Sigmoid colon (tissue), 7 donors: Measurements from ENCODE around the gene WNT3A. TPM values are rescaled to one million over a fixed set of nuclear protein-coding genes. Genes with fewer than 3 reads are reported as not detected.

Experiments used
- DNase-seq: peaks from one replicate; pipeline ENCODE4 v3.0.0-alpha.2; 2019
- H3K27ac ChIP-seq, 4 donors: fragments of 200-600 bp; sonication (generic); one replicate each; pipeline ENCODE4 v1.5.1; 2016 to 2019; ENCODE audit warnings: mild to moderate bottlenecking in 1 of 4
- H3K27me3 ChIP-seq, 3 donors: fragments of 200-600 bp; sonication (generic); one replicate each; pipeline ENCODE4 v1.5.1; 2019; ENCODE audit warnings: mild to moderate bottlenecking in 1 of 3
- H3K36me3 ChIP-seq, 4 donors: fragments of 200-600 bp; sonication (generic); one replicate each; pipeline ENCODE4 v1.5.1; 2016 to 2019
- H3K4me1 ChIP-seq, 4 donors: fragments of 200-600 bp; sonication (generic); one replicate each; pipeline ENCODE4 v1.5.1; 2017 to 2019
- H3K4me3 ChIP-seq, 4 donors: fragments of 200-600 bp; sonication (generic); one replicate each; pipeline ENCODE4 v1.5.1; 2017 to 2019; ENCODE audit warnings: mild to moderate bottlenecking in 2 of 4, moderate library complexity in 1 of 4
- H3K9me3 ChIP-seq, 4 donors: fragments of 200-600 bp in 3 of 4; sonication (generic) in 3 of 4; one replicate each; pipeline versions ENCODE4 v1.5.1 to v1.6.1; 2013 to 2019
- CTCF ChIP-seq, 4 experiments: fragments of 450-650 bp in 3 of 4; fragments of 200-600 bp in 1 of 4; IDR thresholded peaks; one replicate each; pipeline ENCODE4 v1.5.1; 2016 to 2019; ENCODE audit warnings: antibody characterized with exemption in 4 of 4, mild to moderate bottlenecking in 3 of 4, moderate library complexity in 2 of 4
- EP300 ChIP-seq, 4 donors: sonication (generic); formaldehyde crosslinking; IDR thresholded peaks; one replicate each; pipeline ENCODE4 v1.6.1; 2017; ENCODE audit warnings: antibody characterized with exemption in 4 of 4
- POLR2A ChIP-seq, 2 donors: fragments of 450-650 bp; IDR thresholded peaks; one replicate each; pipeline ENCODE4 v1.6.1; 2016; ENCODE audit warnings: antibody characterized with exemption in 2 of 2, mild to moderate bottlenecking in 2 of 2, moderate library complexity in 2 of 2
- POLR2AphosphoS5 ChIP-seq, 4 donors: sonication (generic); formaldehyde crosslinking; IDR thresholded peaks; one replicate each; pipeline ENCODE4 v1.6.1; 2017; ENCODE audit warnings: antibody characterized with exemption in 4 of 4
- WGBS, 2 donors: extraction: QIAGEN DNeasy Blood & Tissue Kit; methylation state at CpG; one replicate each; pipeline ENCODE4 v1.1.7; 2013; 5-methylcytosine and 5-hydroxymethylcytosine counted together
- intact Hi-C: fragments of 100-400 bp; cut with DNase I; formaldehyde crosslinking; loops from one replicate; pipeline ENCODE4 v1.15.1; 2023
- polyA plus RNA-seq, 3 donors: library from polyadenylated mRNA; stranded (reverse); fragments of 200-250 nt; gene quantifications; one replicate each; pipeline ENCODE4 v1.2.3, GENCODE V29; 2013
- total RNA-seq, 4 donors: library from RNA; depleted of rRNA; stranded (reverse); fragments of >200 nt; gene quantifications; one replicate each; pipeline ENCODE4 v1.1.0, GENCODE V29; 2016
- donor health status: healthy with polysubstance abuse.
- donor health status: Bipolar disorder and iron deficiency.
- donor health status: healthy.

WNT3A gene
- total and polyA plus RNA-seq, 7 donors, result 0.01 TPM; not detected in 6

- Histone ChIP-seq H3K9me3 (no peaks in the 10 kb centered on the region), H3K36me3 (no peaks in the 10 kb centered on the region), H3K4me1 (peaks cover 3 to 77% (median 70%) of the 10 kb centered on the region in 4 donors), H3K27ac (peak overlapping the region; percentile 94 to 99 (median 98)), H3K27me3 (no peaks in the 10 kb centered on the region), H3K4me3 (peak overlapping the region; percentile 77 to 99 (median 90))
- peak in 2 of 4 donors; percentile 27 to 62 for TF ChIP-seq POLR2AphosphoS5 (IDR thresholded peaks at IDR 0.05)
- TF ChIP-seq POLR2A (IDR thresholded peaks at IDR 0.05), result no peak
- TF ChIP-seq EP300 (IDR thresholded peaks at IDR 0.05), result no peak
- TF ChIP-seq CTCF (IDR thresholded peaks at IDR 0.05), result no peak
- DNase-seq, result no peak
- intact Hi-C loops, result loop anchor here (5.0 to 10.0 kb wide), 5 partner anchors 197 to 540 kb away; partner anchors contain the start of gene RNF187
- 15 to 29% methylated on average over 3 of the region's 3 CpGs for WGBS, 2 donors
Observed at GRCh38 chr1:228084325-228084724, 77.5 kb downstream of the WNT3A start.

GRCh38 chr1:228084797-228085196 is 78.0 kb downstream of the WNT3A start:
- Histone ChIP-seq H3K27me3 (no peaks in the 10 kb centered on the region), H3K27ac (peak overlapping the region; percentile 94 to 99 (median 98)), H3K9me3 (no peaks in the 10 kb centered on the region), H3K36me3 (no peaks in the 10 kb centered on the region), H3K4me3 (peak overlapping the region in 3 of 4 donors; percentile 77 to 92 (median 87)), H3K4me1 (peaks cover 3 to 81% (median 75%) of the 10 kb centered on the region in 4 donors)
- TF ChIP-seq POLR2AphosphoS5 (IDR thresholded peaks at IDR 0.05) (no peak), CTCF (IDR thresholded peaks at IDR 0.05) (no peak), POLR2A (IDR thresholded peaks at IDR 0.05) (no peak), EP300 (IDR thresholded peaks at IDR 0.05) (no peak)
- 33 to 59% methylated on average over 5 of the region's 5 CpGs for WGBS, 2 donors
- DNase-seq, result no peak
- intact Hi-C loops, result loop anchor here (5.0 to 10.0 kb wide), 5 partner anchors 197 to 540 kb away; partner anchors contain the start of gene RNF187

GRCh38 chr1:228085287-228085951 is 78.6 kb downstream of the WNT3A start:
- Histone ChIP-seq H3K27me3 (no peaks in the 10 kb centered on the region), H3K36me3 (no peaks in the 10 kb centered on the region), H3K4me1 (peaks cover 3 to 84% (median 79%) of the 10 kb centered on the region in 4 donors), H3K9me3 (no peaks in the 10 kb centered on the region), H3K27ac (peak overlapping the region; percentile 94 to 99 (median 98)), H3K4me3 (peak overlapping the region in 2 of 4 donors; percentile 87 to 92)
- TF ChIP-seq POLR2AphosphoS5 (IDR thresholded peaks at IDR 0.05) (no peak), EP300 (IDR thresholded peaks at IDR 0.05) (no peak)
- intact Hi-C loops, result loop anchor here (10.0 kb wide), 1 partner anchor 541 kb away; no protein-coding TSS in a partner anchor
- DNase-seq, result no peak
- 13 to 46% methylated on average over 6 of the region's 6 CpGs for WGBS, 2 donors

GRCh38 chr1:228087771-228088251 is 81.0 kb downstream of the WNT3A start:
- intact Hi-C loops, result loop anchor here (10.0 kb wide), 1 partner anchor 543 kb away; no protein-coding TSS in a partner anchor
- DNase-seq, result peak; percentile 58
- Histone ChIP-seq H3K27ac (peak overlapping the region in 3 of 4 donors; percentile 56 to 99 (median 97)), H3K4me1 (peaks cover 3 to 93% (median 90%) of the 10 kb centered on the region in 4 donors), H3K9me3 (no peaks in the 10 kb centered on the region), H3K27me3 (no peaks in the 10 kb centered on the region), H3K4me3 (no peak overlapping the region), H3K36me3 (no peaks in the 10 kb centered on the region)
- TF ChIP-seq CTCF (IDR thresholded peaks at IDR 0.05) (no peak), EP300 (IDR thresholded peaks at IDR 0.05) (no peak), POLR2AphosphoS5 (IDR thresholded peaks at IDR 0.05) (no peak), POLR2A (IDR thresholded peaks at IDR 0.05) (no peak)
- WGBS, 2 donors, result 63 to 70% methylated on average over 7 of the region's 7 CpGs
